ENCODE measurements around the gene MAN2B2.

Gene MAN2B2

GRCh38 chr4:6574747-6575502, at the start of gene MAN2B2:
Gene MAN2B2, plus strand, starts transcription at chr4:6575189. Its CDS starts 22 bp downstream, at chr4:6575211.
- Histone ChIP-seq H3K27ac (ENCODE audit: low read depth, low read length) (no peak within 1 kb of the TSS), H3K4me3 (ENCODE audit: low read depth in 1 of 5, low read length in 5 of 5) (peak within 1 kb of the TSS; percentile 83 to 93 (median 90)), H3K9ac (ENCODE audit: low read length in 5 of 5) (peak within 1 kb of the TSS in 4 of 5 donors; percentile 67 to 87 (median 75)), H3K4me1 (ENCODE audit: control insufficient read depth in 5 of 5, insufficient read depth in 5 of 5, low read length in 5 of 5) (peaks cover 0 to 22% (median 19%) of the 10 kb centered on the region in 5 donors), H3K9me3 (ENCODE audit: control insufficient read depth in 5 of 5, low read length in 5 of 5) (peaks cover 2 to 7% (median 5%) of the 10 kb centered on the region in 5 donors), H3K27me3 (ENCODE audit: control insufficient read depth in 5 of 5, insufficient read depth in 4 of 5, low read length in 5 of 5) (peaks cover 0 to 6% (median 0%) of the 10 kb centered on the region in 5 donors), H3K36me3 (ENCODE audit: control insufficient read depth in 5 of 5, insufficient read depth in 5 of 5, low read length in 5 of 5) (peaks cover 3 to 28% (median 24%) of the 10 kb centered on the region in 5 donors)

GRCh38 chr4:6525474-6525873, 49.5 kb upstream of the MAN2B2 start:
- Histone ChIP-seq H3K9ac (ENCODE audit: low read length in 5 of 5) (no peak overlapping the region), H3K9me3 (ENCODE audit: control insufficient read depth in 5 of 5, low read length in 5 of 5) (no peaks in the 10 kb centered on the region), H3K27me3 (ENCODE audit: control insufficient read depth in 5 of 5, insufficient read depth in 4 of 5, low read length in 5 of 5) (peaks cover 0 to 9% (median 6%) of the 10 kb centered on the region in 5 donors), H3K27ac (ENCODE audit: low read depth, low read length) (no peak overlapping the region), H3K4me1 (ENCODE audit: control insufficient read depth in 5 of 5, insufficient read depth in 5 of 5, low read length in 5 of 5) (no peaks in the 10 kb centered on the region), H3K4me3 (ENCODE audit: low read depth in 1 of 5, low read length in 5 of 5) (no peak overlapping the region), H3K36me3 (ENCODE audit: control insufficient read depth in 5 of 5, insufficient read depth in 5 of 5, low read length in 5 of 5) (no peaks in the 10 kb centered on the region)

GRCh38 chr4:6526156-6526555, 48.8 kb upstream of the MAN2B2 start:
- H3K4me3 ChIP-seq (ENCODE audit: low read depth in 1 of 5, low read length in 5 of 5) = no peak overlapping the region
- H3K27ac ChIP-seq (ENCODE audit: low read depth, low read length) = no peak overlapping the region
- no peaks in the 10 kb centered on the region for H3K4me1 ChIP-seq (ENCODE audit: control insufficient read depth in 5 of 5, insufficient read depth in 5 of 5, low read length in 5 of 5)
- peaks cover 0 to 9% (median under 1%) of the 10 kb centered on the region in 5 donors for H3K27me3 ChIP-seq (ENCODE audit: control insufficient read depth in 5 of 5, insufficient read depth in 4 of 5, low read length in 5 of 5)
- H3K36me3 ChIP-seq (ENCODE audit: control insufficient read depth in 5 of 5, insufficient read depth in 5 of 5, low read length in 5 of 5) = no peaks in the 10 kb centered on the region
- H3K9me3 ChIP-seq (ENCODE audit: control insufficient read depth in 5 of 5, low read length in 5 of 5) = no peaks in the 10 kb centered on the region
- H3K9ac ChIP-seq (ENCODE audit: low read length in 5 of 5) = no peak overlapping the region

GRCh38 chr4:6526671-6527091, 48.3 kb upstream of the MAN2B2 start:
- no peaks in the 10 kb centered on the region for H3K9me3 ChIP-seq (ENCODE audit: control insufficient read depth in 5 of 5, low read length in 5 of 5)
- no peaks in the 10 kb centered on the region for H3K4me1 ChIP-seq (ENCODE audit: control insufficient read depth in 5 of 5, insufficient read depth in 5 of 5, low read length in 5 of 5)
- H3K4me3 ChIP-seq (ENCODE audit: low read depth in 1 of 5, low read length in 5 of 5) = no peak overlapping the region
- no peak overlapping the region for H3K9ac ChIP-seq (ENCODE audit: low read length in 5 of 5)
- peaks cover 0 to 9% (median 0%) of the 10 kb centered on the region in 5 donors for H3K27me3 ChIP-seq (ENCODE audit: control insufficient read depth in 5 of 5, insufficient read depth in 4 of 5, low read length in 5 of 5)
- H3K36me3 ChIP-seq (ENCODE audit: control insufficient read depth in 5 of 5, insufficient read depth in 5 of 5, low read length in 5 of 5) = no peaks in the 10 kb centered on the region
- H3K27ac ChIP-seq (ENCODE audit: low read depth, low read length) = no peak overlapping the region

GRCh38 chr4:6527259-6527658, 47.7 kb upstream of the MAN2B2 start:
- Histone ChIP-seq H3K27me3 (ENCODE audit: control insufficient read depth in 5 of 5, insufficient read depth in 4 of 5, low read length in 5 of 5) (peaks cover 0 to 6% (median 0%) of the 10 kb centered on the region in 5 donors), H3K4me3 (ENCODE audit: low read depth in 1 of 5, low read length in 5 of 5) (no peak overlapping the region), H3K36me3 (ENCODE audit: control insufficient read depth in 5 of 5, insufficient read depth in 5 of 5, low read length in 5 of 5) (no peaks in the 10 kb centered on the region), H3K27ac (ENCODE audit: low read depth, low read length) (no peak overlapping the region), H3K4me1 (ENCODE audit: control insufficient read depth in 5 of 5, insufficient read depth in 5 of 5, low read length in 5 of 5) (no peaks in the 10 kb centered on the region), H3K9ac (ENCODE audit: low read length in 5 of 5) (no peak overlapping the region), H3K9me3 (ENCODE audit: control insufficient read depth in 5 of 5, low read length in 5 of 5) (peaks cover 0 to under 1% (median 0%) of the 10 kb centered on the region in 5 donors)

- Histone ChIP-seq H3K4me3 (ENCODE audit: low read depth in 1 of 5, low read length in 5 of 5) (no peak overlapping the region), H3K36me3 (ENCODE audit: control insufficient read depth in 5 of 5, insufficient read depth in 5 of 5, low read length in 5 of 5) (no peaks in the 10 kb centered on the region), H3K9me3 (ENCODE audit: control insufficient read depth in 5 of 5, low read length in 5 of 5) (peaks cover 0 to 6% (median 6%) of the 10 kb centered on the region in 5 donors), H3K27ac (ENCODE audit: low read depth, low read length) (no peak overlapping the region), H3K27me3 (ENCODE audit: control insufficient read depth in 5 of 5, insufficient read depth in 4 of 5, low read length in 5 of 5) (peaks cover 0 to 6% (median 0%) of the 10 kb centered on the region in 5 donors), H3K4me1 (ENCODE audit: control insufficient read depth in 5 of 5, insufficient read depth in 5 of 5, low read length in 5 of 5) (no peaks in the 10 kb centered on the region), H3K9ac (ENCODE audit: low read length in 5 of 5) (no peak overlapping the region)
Measured at GRCh38 chr4:6527683-6528595, 47.0 kb upstream of the MAN2B2 start.

GRCh38 chr4:6529021-6529420, 46.0 kb upstream of the MAN2B2 start:
- Histone ChIP-seq H3K27ac (ENCODE audit: low read depth, low read length) (no peak overlapping the region), H3K4me3 (ENCODE audit: low read depth in 1 of 5, low read length in 5 of 5) (no peak overlapping the region), H3K9ac (ENCODE audit: low read length in 5 of 5) (no peak overlapping the region), H3K27me3 (ENCODE audit: control insufficient read depth in 5 of 5, insufficient read depth in 4 of 5, low read length in 5 of 5) (peaks cover 0 to 6% (median 0%) of the 10 kb centered on the region in 5 donors), H3K9me3 (ENCODE audit: control insufficient read depth in 5 of 5, low read length in 5 of 5) (peaks cover 0 to 6% (median 6%) of the 10 kb centered on the region in 5 donors), H3K4me1 (ENCODE audit: control insufficient read depth in 5 of 5, insufficient read depth in 5 of 5, low read length in 5 of 5) (no peaks in the 10 kb centered on the region), H3K36me3 (ENCODE audit: control insufficient read depth in 5 of 5, insufficient read depth in 5 of 5, low read length in 5 of 5) (no peaks in the 10 kb centered on the region)

GRCh38 chr4:6530301-6530700, 44.7 kb upstream of the MAN2B2 start:
- Histone ChIP-seq H3K27ac (ENCODE audit: low read depth, low read length) (no peak overlapping the region), H3K9me3 (ENCODE audit: control insufficient read depth in 5 of 5, low read length in 5 of 5) (peaks cover 0 to 6% (median 6%) of the 10 kb centered on the region in 5 donors), H3K36me3 (ENCODE audit: control insufficient read depth in 5 of 5, insufficient read depth in 5 of 5, low read length in 5 of 5) (no peaks in the 10 kb centered on the region), H3K4me1 (ENCODE audit: control insufficient read depth in 5 of 5, insufficient read depth in 5 of 5, low read length in 5 of 5) (no peaks in the 10 kb centered on the region), H3K9ac (ENCODE audit: low read length in 5 of 5) (no peak overlapping the region), H3K4me3 (ENCODE audit: low read depth in 1 of 5, low read length in 5 of 5) (no peak overlapping the region), H3K27me3 (ENCODE audit: control insufficient read depth in 5 of 5, insufficient read depth in 4 of 5, low read length in 5 of 5) (peaks cover 0 to 6% (median 0%) of the 10 kb centered on the region in 5 donors)

GRCh38 chr4:6530964-6531363, 44.0 kb upstream of the MAN2B2 start:
- Histone ChIP-seq H3K4me1 (ENCODE audit: control insufficient read depth in 5 of 5, insufficient read depth in 5 of 5, low read length in 5 of 5) (no peaks in the 10 kb centered on the region), H3K27ac (ENCODE audit: low read depth, low read length) (no peak overlapping the region), H3K9me3 (ENCODE audit: control insufficient read depth in 5 of 5, low read length in 5 of 5) (peaks cover 0 to 6% (median 6%) of the 10 kb centered on the region in 5 donors), H3K27me3 (ENCODE audit: control insufficient read depth in 5 of 5, insufficient read depth in 4 of 5, low read length in 5 of 5) (peaks cover 0 to 6% (median 0%) of the 10 kb centered on the region in 5 donors), H3K9ac (ENCODE audit: low read length in 5 of 5) (no peak overlapping the region), H3K36me3 (ENCODE audit: control insufficient read depth in 5 of 5, insufficient read depth in 5 of 5, low read length in 5 of 5) (no peaks in the 10 kb centered on the region), H3K4me3 (ENCODE audit: low read depth in 1 of 5, low read length in 5 of 5) (no peak overlapping the region)

Data from subcutaneous abdominal adipose tissue (tissue), 5 donors.